DOHH2 (cell line): ENCODE data around the gene REN.

Experiments
- CTCF ChIP-seq: fragments of 200-600 bp; sonication (generic); IDR thresholded peaks from one replicate; pipeline ENCODE4 v1.5.1; 2014; ENCODE audit warnings: antibody characterized with exemption, mild to moderate bottlenecking, low read depth, low read length; ENCODE audit not compliant: poor library complexity, severe bottlenecking
- EZH2phosphoT487 ChIP-seq: fragments of 200-600 bp; sonication (generic); IDR thresholded peaks from 2 replicates; pipeline ENCODE4 v1.6.1; 2017; ENCODE audit warnings: borderline replicate concordance, mild to moderate bottlenecking, antibody characterized with exemption, low read length, moderate library complexity, mixed read lengths

DNA sequence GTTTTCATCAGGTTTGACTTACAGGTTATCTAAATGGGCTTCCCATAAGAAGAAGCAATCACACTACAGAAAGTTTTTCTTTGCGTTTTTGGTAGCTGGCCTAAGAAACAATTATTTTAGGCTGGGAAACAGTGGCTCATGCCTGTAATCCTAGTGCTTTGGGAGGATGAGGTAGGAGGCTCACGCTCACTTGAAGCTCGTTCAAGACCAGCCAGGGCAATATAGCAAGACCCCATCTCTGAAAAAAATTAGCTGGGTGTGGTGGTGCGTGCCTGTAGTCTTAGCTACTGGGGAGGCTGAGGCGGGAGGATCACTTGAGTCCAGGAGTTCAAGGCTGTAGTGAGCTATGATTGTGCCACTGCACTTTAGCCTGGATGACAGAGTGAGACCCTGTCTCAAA, 1.6 kb upstream of the REN start:
- TF ChIP-seq EZH2phosphoT487 (no peak), CTCF (no peak)
